Body of pancreas (tissue), 4 donors: ENCODE data around the gene ADGRL1.

Experiments
- POLR2A ChIP-seq, 3 donors: fragments of 450-650 bp; IDR thresholded peaks; one replicate each; pipeline ENCODE4 v1.6.1; 2016; ENCODE audit warnings: antibody characterized with exemption in 3 of 3, mild to moderate bottlenecking in 2 of 3
- TF ChIP-seq, protein P1 (sequence below), 7 experiments: fragments of 450-650 bp in 4 of 7; fragments of 200-600 bp in 3 of 7; sonication (generic) in 3 of 7; IDR thresholded peaks; one replicate each; pipeline ENCODE4 v1.5.1; 2016 to 2019; ENCODE audit warnings: antibody characterized with exemption in 7 of 7

DNA sequence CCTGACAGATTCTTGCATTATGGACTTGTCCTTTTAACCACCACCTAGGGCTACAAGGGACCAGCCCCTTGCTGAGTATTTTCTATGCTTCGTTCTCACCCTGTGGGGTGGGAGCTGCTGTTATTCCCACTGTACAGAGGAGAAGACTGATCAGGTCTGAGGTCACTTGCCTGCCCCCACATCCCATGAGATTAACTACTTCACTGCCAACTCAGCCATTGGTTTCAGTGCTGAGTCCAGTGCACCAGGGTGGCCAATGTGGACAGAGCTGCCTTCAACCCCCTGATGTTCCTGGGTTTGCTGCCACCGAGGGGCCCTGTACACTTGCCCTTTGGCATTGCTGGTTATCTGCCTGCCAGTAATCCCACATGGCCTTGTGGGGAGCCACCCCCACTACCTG, 95.3 kb downstream of the ADGRL1 start:
- TF ChIP-seq, protein P1, sequence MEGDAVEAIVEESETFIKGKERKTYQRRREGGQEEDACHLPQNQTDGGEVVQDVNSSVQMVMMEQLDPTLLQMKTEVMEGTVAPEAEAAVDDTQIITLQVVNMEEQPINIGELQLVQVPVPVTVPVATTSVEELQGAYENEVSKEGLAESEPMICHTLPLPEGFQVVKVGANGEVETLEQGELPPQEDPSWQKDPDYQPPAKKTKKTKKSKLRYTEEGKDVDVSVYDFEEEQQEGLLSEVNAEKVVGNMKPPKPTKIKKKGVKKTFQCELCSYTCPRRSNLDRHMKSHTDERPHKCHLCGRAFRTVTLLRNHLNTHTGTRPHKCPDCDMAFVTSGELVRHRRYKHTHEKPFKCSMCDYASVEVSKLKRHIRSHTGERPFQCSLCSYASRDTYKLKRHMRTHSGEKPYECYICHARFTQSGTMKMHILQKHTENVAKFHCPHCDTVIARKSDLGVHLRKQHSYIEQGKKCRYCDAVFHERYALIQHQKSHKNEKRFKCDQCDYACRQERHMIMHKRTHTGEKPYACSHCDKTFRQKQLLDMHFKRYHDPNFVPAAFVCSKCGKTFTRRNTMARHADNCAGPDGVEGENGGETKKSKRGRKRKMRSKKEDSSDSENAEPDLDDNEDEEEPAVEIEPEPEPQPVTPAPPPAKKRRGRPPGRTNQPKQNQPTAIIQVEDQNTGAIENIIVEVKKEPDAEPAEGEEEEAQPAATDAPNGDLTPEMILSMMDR (IDR thresholded peaks at IDR 0.05), result no peak
- no peak for TF ChIP-seq POLR2A (IDR thresholded peaks at IDR 0.05)
